Tibial nerve (tissue), 3 donors: ENCODE measurements around the gene PEMT.

Experiments used
- POLR2A ChIP-seq, 2 donors: fragments of 450-650 bp; IDR thresholded peaks; one replicate each; pipeline ENCODE4 v1.6.1; 2017; ENCODE audit warnings: antibody characterized with exemption in 2 of 2, mild to moderate bottlenecking in 2 of 2, moderate library complexity in 2 of 2
- TF ChIP-seq, protein P1 (sequence below), 5 experiments: fragments of 200-600 bp in 3 of 5; fragments of 450-650 bp in 2 of 5; sonication (generic) in 3 of 5; IDR thresholded peaks; one replicate each; pipeline ENCODE4 v1.5.1; 2016 to 2019; ENCODE audit warnings: antibody characterized with exemption in 5 of 5, mild to moderate bottlenecking in 3 of 5, moderate library complexity in 2 of 5

GRCh38 chr17:17518951-17519350, 72.6 kb downstream of the PEMT start:
- no peak for TF ChIP-seq POLR2A (IDR thresholded peaks at IDR 0.05)
- TF ChIP-seq, protein P1, sequence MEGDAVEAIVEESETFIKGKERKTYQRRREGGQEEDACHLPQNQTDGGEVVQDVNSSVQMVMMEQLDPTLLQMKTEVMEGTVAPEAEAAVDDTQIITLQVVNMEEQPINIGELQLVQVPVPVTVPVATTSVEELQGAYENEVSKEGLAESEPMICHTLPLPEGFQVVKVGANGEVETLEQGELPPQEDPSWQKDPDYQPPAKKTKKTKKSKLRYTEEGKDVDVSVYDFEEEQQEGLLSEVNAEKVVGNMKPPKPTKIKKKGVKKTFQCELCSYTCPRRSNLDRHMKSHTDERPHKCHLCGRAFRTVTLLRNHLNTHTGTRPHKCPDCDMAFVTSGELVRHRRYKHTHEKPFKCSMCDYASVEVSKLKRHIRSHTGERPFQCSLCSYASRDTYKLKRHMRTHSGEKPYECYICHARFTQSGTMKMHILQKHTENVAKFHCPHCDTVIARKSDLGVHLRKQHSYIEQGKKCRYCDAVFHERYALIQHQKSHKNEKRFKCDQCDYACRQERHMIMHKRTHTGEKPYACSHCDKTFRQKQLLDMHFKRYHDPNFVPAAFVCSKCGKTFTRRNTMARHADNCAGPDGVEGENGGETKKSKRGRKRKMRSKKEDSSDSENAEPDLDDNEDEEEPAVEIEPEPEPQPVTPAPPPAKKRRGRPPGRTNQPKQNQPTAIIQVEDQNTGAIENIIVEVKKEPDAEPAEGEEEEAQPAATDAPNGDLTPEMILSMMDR (IDR thresholded peaks at IDR 0.05) = no peak
